SU-DHL-6 (cell line): ENCODE data around the gene EIF4A3.
"Not testable (repeated sequence)": the region's sequence is repeated elsewhere in the genome, so short reads cannot be mapped to it uniquely, and the experiment has no call there.

Source experiments
- H2AFZ ChIP-seq: fragments of 200-600 bp; sonication (generic); 2 replicates; pipeline ENCODE4 v1.6.1; 2014; ENCODE audit warnings: low read depth, mild to moderate bottlenecking, moderate library complexity, mixed read lengths, antibody characterized with exemption, low read length; ENCODE audit not compliant: severe bottlenecking
- H3F3A ChIP-seq: fragments of 200-600 bp; shearing (Covaris generic); 2 replicates; pipeline ENCODE4 v1.6.0; 2016; ENCODE audit warnings: antibody characterized with exemption, mild to moderate bottlenecking; ENCODE audit not compliant: insufficient read depth
- H3K27ac ChIP-seq: fragments of 200-600 bp; sonication (generic); 2 replicates; pipeline ENCODE4 v1.5.1; 2016; ENCODE audit warnings: low read depth, mild to moderate bottlenecking, low read length, moderate library complexity, mixed read lengths
- H3K27me3 ChIP-seq: fragments of 200-600 bp; sonication (generic), shearing (Covaris generic); 2 replicates; pipeline ENCODE4 v1.6.0; 2014; ENCODE audit warnings: mild to moderate bottlenecking, low read length
- H3K36me3 ChIP-seq: fragments of 200-600 bp; sonication (generic); 2 replicates; pipeline ENCODE4 v1.6.1; 2014; ENCODE audit warnings: mild to moderate bottlenecking, low read length, mixed read lengths
- H3K4me2 ChIP-seq: fragments of 300-600, 200-600 bp; shearing (Covaris generic), sonication (generic); 2 replicates; pipeline ENCODE4 v1.6.0; 2014; ENCODE audit warnings: low read length, low read depth, mild to moderate bottlenecking; ENCODE audit not compliant: poor library complexity, severe bottlenecking
- H3K4me3 ChIP-seq: fragments of 200-600 bp; sonication (generic); 2 replicates; pipeline ENCODE4 v1.5.1; 2014; ENCODE audit warnings: antibody characterized with exemption, low read length, mild to moderate bottlenecking, mixed read lengths; ENCODE audit not compliant: insufficient read depth, poor library complexity, severe bottlenecking
- H3K79me2 ChIP-seq: fragments of 200-600 bp; sonication (generic); 2 replicates; pipeline ENCODE4 v1.6.1; 2014; ENCODE audit warnings: mild to moderate bottlenecking, low read length, moderate library complexity; ENCODE audit not compliant: insufficient read depth
- H3K9ac ChIP-seq: fragments of 200-600 bp; sonication (generic); 2 replicates; pipeline ENCODE4 v1.7.0; 2014; ENCODE audit warnings: mild to moderate bottlenecking, low read length
- H3K9me2 ChIP-seq: fragments of 200-600 bp; sonication (generic); replicated peaks from 2 replicates; pipeline ENCODE4 v1.6.1; 2014; ENCODE audit warnings: low read length; ENCODE audit not compliant: insufficient read depth
- H3K9me3 ChIP-seq: fragments of 200-600 bp; sonication (generic); 2 replicates; pipeline ENCODE4 v1.6.1; 2014; ENCODE audit warnings: low read length, mixed read lengths; ENCODE audit not compliant: insufficient read depth
- H4K20me1 ChIP-seq: fragments of 200-600 bp; sonication (generic); 2 replicates; pipeline ENCODE4 v1.6.1; 2014; ENCODE audit warnings: low read depth, mild to moderate bottlenecking, antibody characterized with exemption, low read length, moderate library complexity, mixed read lengths
- EZH2phosphoT487 ChIP-seq: fragments of 200-600 bp; sonication (generic), shearing (Covaris generic); conservative IDR thresholded peaks from 2 replicates; pipeline ENCODE4 v1.6.1; 2018; ENCODE audit warnings: mild to moderate bottlenecking, antibody characterized with exemption, low read length, moderate library complexity, mixed read lengths
- TF ChIP-seq, protein P1 (sequence below): fragments of 200-600 bp; sonication (generic); IDR thresholded peaks from one replicate; pipeline ENCODE4 v1.5.1; 2017; ENCODE audit warnings: antibody characterized with exemption, mild to moderate bottlenecking, low read length, moderate library complexity; ENCODE audit not compliant: insufficient read depth, poor library complexity, severe bottlenecking

Gene EIF4A3

DNA sequence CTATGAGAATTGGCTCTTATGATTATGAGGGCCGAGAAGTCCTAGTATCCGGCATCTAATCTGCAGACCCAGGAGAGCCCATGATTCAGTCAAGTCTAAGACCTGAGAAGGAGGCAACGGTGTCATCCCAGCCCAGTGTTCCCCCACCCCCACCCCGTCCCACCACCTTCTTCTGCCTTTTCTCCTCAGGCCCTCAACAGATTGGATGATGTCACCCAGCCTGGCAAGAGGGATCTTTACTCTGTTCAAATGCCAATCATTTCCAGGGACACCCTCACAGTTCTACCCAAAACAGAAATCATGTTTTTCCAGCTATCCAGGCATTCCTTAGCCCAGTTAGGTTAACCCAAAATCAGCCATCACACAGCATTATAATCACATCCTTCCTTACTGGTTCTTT is 55.6 kb downstream of the EIF4A3 start:
- H3K9ac ChIP-seq: no peak overlapping the region
- H2AFZ ChIP-seq: no peak overlapping the region
- no peak overlapping the region for H3K27ac ChIP-seq
- H3K27me3 ChIP-seq: no peaks in the 10 kb centered on the region
- no peak overlapping the region for H3K4me2 ChIP-seq
- no peaks in the 10 kb centered on the region for H3K9me3 ChIP-seq
- no peaks in the 10 kb centered on the region for H3K79me2 ChIP-seq
- TF ChIP-seq EZH2phosphoT487: no peak
- TF ChIP-seq, protein P1, sequence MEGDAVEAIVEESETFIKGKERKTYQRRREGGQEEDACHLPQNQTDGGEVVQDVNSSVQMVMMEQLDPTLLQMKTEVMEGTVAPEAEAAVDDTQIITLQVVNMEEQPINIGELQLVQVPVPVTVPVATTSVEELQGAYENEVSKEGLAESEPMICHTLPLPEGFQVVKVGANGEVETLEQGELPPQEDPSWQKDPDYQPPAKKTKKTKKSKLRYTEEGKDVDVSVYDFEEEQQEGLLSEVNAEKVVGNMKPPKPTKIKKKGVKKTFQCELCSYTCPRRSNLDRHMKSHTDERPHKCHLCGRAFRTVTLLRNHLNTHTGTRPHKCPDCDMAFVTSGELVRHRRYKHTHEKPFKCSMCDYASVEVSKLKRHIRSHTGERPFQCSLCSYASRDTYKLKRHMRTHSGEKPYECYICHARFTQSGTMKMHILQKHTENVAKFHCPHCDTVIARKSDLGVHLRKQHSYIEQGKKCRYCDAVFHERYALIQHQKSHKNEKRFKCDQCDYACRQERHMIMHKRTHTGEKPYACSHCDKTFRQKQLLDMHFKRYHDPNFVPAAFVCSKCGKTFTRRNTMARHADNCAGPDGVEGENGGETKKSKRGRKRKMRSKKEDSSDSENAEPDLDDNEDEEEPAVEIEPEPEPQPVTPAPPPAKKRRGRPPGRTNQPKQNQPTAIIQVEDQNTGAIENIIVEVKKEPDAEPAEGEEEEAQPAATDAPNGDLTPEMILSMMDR: no peak
- H3K36me3 ChIP-seq: no peaks in the 10 kb centered on the region
- H3F3A ChIP-seq: no peaks in the 10 kb centered on the region
- no peak overlapping the region for H3K4me3 ChIP-seq
- H4K20me1 ChIP-seq: no peaks in the 10 kb centered on the region
- no peaks in the 10 kb centered on the region for H3K9me2 ChIP-seq

DNA sequence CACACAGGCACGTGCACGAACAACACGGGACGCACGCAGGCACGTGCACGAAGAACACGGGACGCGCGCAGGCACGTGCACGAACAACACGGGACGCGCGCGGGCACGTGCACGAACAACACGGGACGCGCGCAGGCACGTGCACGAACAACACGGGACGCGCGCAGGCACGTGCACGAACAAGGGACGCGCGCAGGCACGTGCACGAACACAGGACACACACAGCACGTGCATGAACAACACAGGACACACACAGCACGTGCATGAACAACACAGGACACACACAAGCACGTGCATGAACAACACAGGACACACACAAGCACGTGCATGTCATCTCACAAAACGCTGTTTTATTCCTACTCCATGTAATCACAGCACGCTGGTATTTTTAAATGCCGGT is 56.8 kb downstream of the EIF4A3 start:
- H4K20me1 ChIP-seq, H3K4me2 ChIP-seq, H3K4me3 ChIP-seq, H3F3A ChIP-seq, H2AFZ ChIP-seq, H3K9me3 ChIP-seq, H3K36me3 ChIP-seq, H3K9ac ChIP-seq, H3K27ac ChIP-seq, H3K27me3 ChIP-seq, H3K79me2 ChIP-seq, H3K9me2 ChIP-seq: not testable (repeated sequence)

DNA sequence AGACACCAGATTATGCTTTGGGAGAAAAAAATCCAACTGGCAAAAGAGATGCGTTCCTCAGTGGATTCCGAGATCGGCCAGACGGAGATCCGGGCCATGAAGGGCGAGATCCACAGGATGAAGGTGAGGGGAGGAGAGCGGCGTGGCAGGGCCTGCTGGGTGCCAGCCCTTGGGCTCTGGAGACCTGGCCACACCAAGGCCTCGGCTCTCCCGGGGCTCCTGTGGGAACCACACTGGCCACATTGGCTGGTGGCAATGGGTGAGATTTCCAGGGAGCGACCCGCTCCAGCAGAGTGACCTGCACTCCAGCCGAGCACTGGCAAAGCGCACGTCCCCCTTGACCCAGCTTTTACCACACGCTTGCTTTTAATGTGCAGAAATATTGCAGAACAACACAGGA is 57.2 kb downstream of the EIF4A3 start:
- Histone ChIP-seq H3K27ac (no peak overlapping the region), H3K9me3 (no peaks in the 10 kb centered on the region), H3K4me3 (no peak overlapping the region), H2AFZ (no peak overlapping the region), H3K4me2 (no peak overlapping the region), H3K36me3 (no peaks in the 10 kb centered on the region), H3K9me2 (no peaks in the 10 kb centered on the region), H3K9ac (no peak overlapping the region), H3K79me2 (no peaks in the 10 kb centered on the region), H4K20me1 (no peaks in the 10 kb centered on the region), H3K27me3 (no peaks in the 10 kb centered on the region), H3F3A (no peaks in the 10 kb centered on the region)
- no peak for TF ChIP-seq EZH2phosphoT487
- TF ChIP-seq, protein P1: no peak

DNA sequence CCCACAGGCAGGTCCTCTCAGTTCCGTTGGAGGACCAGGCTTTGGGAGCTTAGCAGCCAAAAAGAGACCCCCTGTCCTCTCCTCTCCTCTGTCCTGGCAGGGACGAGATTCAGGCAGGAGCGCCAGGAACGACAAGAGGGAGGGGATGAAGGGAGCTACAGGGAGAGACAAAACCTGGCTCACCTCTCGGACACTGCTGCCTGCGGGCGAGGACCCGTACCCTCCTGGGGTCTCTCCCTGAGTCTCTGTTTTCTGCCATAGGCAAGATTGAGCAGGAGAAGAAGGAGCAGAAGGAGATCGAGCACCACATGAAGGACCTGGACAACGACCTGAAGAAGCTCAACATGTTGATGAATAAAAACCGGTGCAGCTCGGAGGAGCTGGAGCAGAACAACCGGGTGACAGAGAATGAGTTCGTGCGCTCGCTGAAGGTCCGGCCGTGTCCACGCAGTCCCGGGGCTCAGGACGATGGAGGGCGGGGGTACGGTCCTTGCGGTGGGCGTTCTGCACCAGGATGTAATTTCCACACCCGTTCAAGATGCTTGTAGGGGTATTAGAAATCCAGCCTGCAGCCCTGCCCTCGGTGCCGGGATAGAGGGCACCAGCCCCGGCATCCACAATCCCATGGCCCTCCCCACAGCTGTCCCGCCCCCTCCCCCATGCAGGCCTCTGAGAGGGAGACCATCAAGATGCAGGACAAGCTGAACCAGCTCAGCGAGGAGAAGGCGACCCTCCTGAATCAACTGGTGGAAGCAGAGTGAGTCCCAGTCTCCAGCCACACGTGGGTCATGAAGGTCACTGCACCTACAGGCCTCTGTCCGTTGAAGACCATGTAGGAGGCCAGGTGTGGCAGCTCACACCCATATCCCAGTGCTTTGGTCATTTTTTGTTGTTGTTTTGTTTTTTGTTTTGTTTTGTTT is 59.3 kb downstream of the EIF4A3 start:
- no peak overlapping the region for H3K27ac ChIP-seq
- TF ChIP-seq, protein P1: no peak
- no peak for TF ChIP-seq EZH2phosphoT487
- H3K79me2 ChIP-seq: no peaks in the 10 kb centered on the region
- no peaks in the 10 kb centered on the region for H3K9me2 ChIP-seq
- no peaks in the 10 kb centered on the region for H3F3A ChIP-seq
- no peak overlapping the region for H3K4me3 ChIP-seq
- no peak overlapping the region for H3K4me2 ChIP-seq
- no peak overlapping the region for H3K9ac ChIP-seq
- H4K20me1 ChIP-seq: no peaks in the 10 kb centered on the region
- no peaks in the 10 kb centered on the region for H3K36me3 ChIP-seq
- no peaks in the 10 kb centered on the region for H3K27me3 ChIP-seq
- H2AFZ ChIP-seq: no peak overlapping the region
- H3K9me3 ChIP-seq: no peaks in the 10 kb centered on the region
